A549 (cell line): ENCODE measurements around the gene TTC7B. TPM values are rescaled to one million over a fixed set of nuclear protein-coding genes. Genes with fewer than 3 reads are reported as not detected.

Experiments
- ATAC-seq, 2 experiments: fragments of 200-7000 bp in 1 of 2; fragments of >200 bp in 1 of 2; cut with Nextera tagmentation in 1 of 2; cut with Tn5 transposase in 1 of 2; 3 replicates each; pipeline versions ENCODE4 v1.8.0 to v1.9.1; 2018 to 2020; ENCODE audit warnings: mild to moderate bottlenecking in 1 of 2, moderate library complexity in 1 of 2
- CTCF ChIA-PET: fragments of 300-600 bp; sonication (Branson Sonifier 250); formaldehyde crosslinking; extraction: SDS; loops from one replicate; lab custom pipeline; 2021; ENCODE audit warnings: antibody characterized with exemption, inconsistent platforms; lab: Yijun Ruan, JAX
- POLR2A ChIA-PET: fragments of 350-600 bp; formaldehyde crosslinking; extraction: SDS; loops from one replicate; lab custom pipeline; 2021; ENCODE audit warnings: antibody characterized with exemption, inconsistent platforms; lab: Yijun Ruan, JAX
- DNase-seq, 2 experiments: peaks; one replicate each; pipeline versions ENCODE4 v3.0.0 to v3.0.0-alpha.2; 2011 to 2016; ENCODE audit warnings: low read depth in 1 of 2, low spot score in 1 of 2
- FAIRE-seq: peaks from 2 replicates; lab custom pipeline; 2011; peaks lifted over from hg19 to GRCh38; lab: Jason Lieb, UNC
- H3K27ac ChIP-seq, 2 experiments: fragments of >200 bp; sonication (Bioruptor Twin); formaldehyde crosslinking; 3 replicates each; pipeline ENCODE4 v1.5.1; 2016 to 2017
- H3K4me1 ChIP-seq: fragments of >200 bp; sonication (Bioruptor Twin); formaldehyde crosslinking; 3 replicates; pipeline ENCODE4 v1.6.1; 2016
- H3K4me2 ChIP-seq: fragments of >200 bp; sonication (Bioruptor Twin); formaldehyde crosslinking; 3 replicates; pipeline ENCODE4 v1.6.1; 2016
- H3K4me3 ChIP-seq: fragments of >200 bp; sonication (Bioruptor Twin); formaldehyde crosslinking; 3 replicates; pipeline ENCODE4 v1.5.1; 2016
- H3K9me3 ChIP-seq: fragments of >200 bp; sonication (Bioruptor Twin); formaldehyde crosslinking; 3 replicates; pipeline ENCODE4 v1.6.1; 2016
- CHD2 ChIP-seq: fragments of 150-350 bp; IDR thresholded peaks from 2 replicates; pipeline ENCODE4 v1.6.1; 2014; ENCODE audit warnings: low read length; ENCODE audit not compliant: partially characterized antibody
- CHD4 ChIP-seq: fragments of 200-600 bp; sonication (generic); IDR thresholded peaks from 2 replicates; pipeline ENCODE4 v1.6.1; 2016; ENCODE audit warnings: antibody characterized with exemption, mild to moderate bottlenecking, borderline replicate concordance
- EHMT2 ChIP-seq: fragments of 200-600 bp; sonication (generic); IDR thresholded peaks from 2 replicates; pipeline ENCODE4 v1.6.1; 2016; ENCODE audit warnings: antibody characterized with exemption, low read depth, mild to moderate bottlenecking, moderate library complexity
- FOSB ChIP-seq: fragments of 250-450 bp; sonication (Bioruptor Pico); IDR thresholded peaks from 2 replicates; pipeline ENCODE4 v1.5.0; 2020; ENCODE audit warnings: mild to moderate bottlenecking, moderate library complexity
- HDAC2 ChIP-seq: fragments of 200-600 bp; sonication (generic); IDR thresholded peaks from 2 replicates; pipeline ENCODE4 v1.6.1; 2016
- HOXA7 ChIP-seq: fragments of 250-450 bp; sonication (Bioruptor Pico); IDR thresholded peaks from 2 replicates; pipeline ENCODE4 v1.5.0; 2020; ENCODE audit warnings: mild to moderate bottlenecking, moderate library complexity
- JUNB ChIP-seq: fragments of >200 bp; sonication (Bioruptor Twin); formaldehyde crosslinking; IDR thresholded peaks from 2 replicates; pipeline ENCODE4 v1.6.1; 2016
- KDM5A ChIP-seq: fragments of 200-600 bp; sonication (generic); IDR thresholded peaks from 2 replicates; pipeline ENCODE4 v1.6.1; 2016; ENCODE audit warnings: antibody characterized with exemption, mild to moderate bottlenecking
- MAFK ChIP-seq: fragments of 450-650 bp; IDR thresholded peaks from 2 replicates; pipeline ENCODE4 v1.6.1; 2014; ENCODE audit not compliant: partially characterized antibody
- MYC ChIP-seq: IDR thresholded peaks from 2 replicates; pipeline ENCODE4 v1.6.1; 2012; ENCODE audit warnings: mild to moderate bottlenecking, inconsistent platforms, low read length, improper control_type of control experiment, borderline replicate concordance
- PBX3 ChIP-seq: IDR thresholded peaks from 2 replicates; pipeline ENCODE4 v1.6.1; 2012
- POLR2AphosphoS2 ChIP-seq: conservative IDR thresholded peaks from 2 replicates; pipeline ENCODE4 v1.6.1; 2012; ENCODE audit warnings: low read length, improper control_type of control experiment, inconsistent platforms
- RAD21 ChIP-seq, 2 experiments: fragments of >200 bp in 1 of 2; sonication (Bioruptor Twin) in 1 of 2; formaldehyde crosslinking in 1 of 2; IDR thresholded peaks in 1 of 2; conservative IDR thresholded peaks in 1 of 2; 2 replicates in 1 of 2; 3 replicates in 1 of 2; pipeline ENCODE4 v1.6.1; 2012 to 2018; ENCODE audit warnings: inconsistent platforms in 1 of 2
- RCOR1 ChIP-seq: fragments of 150-350 bp; IDR thresholded peaks from 2 replicates; pipeline ENCODE4 v1.6.1; 2014; ENCODE audit warnings: antibody characterized with exemption, low read length, low read depth
- TFCP2L1 ChIP-seq: fragments of 250-450 bp; sonication (Bioruptor Pico); IDR thresholded peaks from 2 replicates; pipeline ENCODE4 v1.5.0; 2021; ENCODE audit warnings: mild to moderate bottlenecking
- WGBS: methylation state at CpG from one replicate; pipeline ENCODE4 v1.1.6; 2017; ENCODE audit errors: missing lambda C conversion rate; 5-methylcytosine and 5-hydroxymethylcytosine counted together
- polyA plus RNA-seq, 4 experiments: library from polyadenylated mRNA; depleted of rRNA in 3 of 4; stranded (reverse); fragments of >200 nt; fragmentation: RNase III in 1 of 4; extraction: RNeasy Plus Mini Kit Qiagen cat#74134 plus additional on column Dnase treatment in 1 of 4; gene quantifications; 2 replicates in 3 of 4; 3 replicates in 1 of 4; pipeline ENCODE4 v1.2.3, GENCODE V29; 2011 to 2017
- TF ChIP-seq, protein P1 (sequence below): fragments of 250-450 bp; sonication (Bioruptor Pico); IDR thresholded peaks from 2 replicates; pipeline ENCODE4 v1.5.0; 2020; ENCODE audit warnings: low read depth, mild to moderate bottlenecking, moderate library complexity
- TF ChIP-seq, protein P2 (sequence below): IDR thresholded peaks from 2 replicates; pipeline ENCODE4 v1.6.1; 2012; ENCODE audit warnings: low read depth, borderline replicate concordance
- TF ChIP-seq, protein P3 (sequence below): fragments of >200 bp; sonication (Bioruptor Twin); formaldehyde crosslinking; IDR thresholded peaks from 3 replicates; pipeline ENCODE4 v1.6.1; 2016
- TF ChIP-seq, protein P4 (sequence below): fragments of >200 bp; sonication (Bioruptor Twin); formaldehyde crosslinking; IDR thresholded peaks from 2 replicates; pipeline ENCODE4 v1.6.1; 2016

The TTC7B gene
- polyA plus RNA-seq, 2 of the 4 experiments (the other 2 are of a cell fraction): 16.6 to 28.0 TPM

GRCh38 chr14:90663680-90664079 is 152.6 kb downstream of the TTC7B start:
- FAIRE-seq (no peak), DNase-seq (no peak), ATAC-seq (no peak)
- H3K27ac ChIP-seq: no peak overlapping the region
- H3K9me3 ChIP-seq: no peaks in the 10 kb centered on the region
- 100% methylated on average over 5 of the region's 5 CpGs for WGBS
- ChIA-PET CTCF (interaction anchor here (3.4 kb wide), 1 partner anchor 34 kb away, joined by 12 read pairs; no protein-coding TSS in a partner anchor), POLR2A (no interaction called here)
- no peak for TF ChIP-seq CHD4
- H3K4me1 ChIP-seq: no peaks in the 10 kb centered on the region
- H3K4me2 ChIP-seq: no peak overlapping the region
- H3K4me3 ChIP-seq: no peak overlapping the region

DNA sequence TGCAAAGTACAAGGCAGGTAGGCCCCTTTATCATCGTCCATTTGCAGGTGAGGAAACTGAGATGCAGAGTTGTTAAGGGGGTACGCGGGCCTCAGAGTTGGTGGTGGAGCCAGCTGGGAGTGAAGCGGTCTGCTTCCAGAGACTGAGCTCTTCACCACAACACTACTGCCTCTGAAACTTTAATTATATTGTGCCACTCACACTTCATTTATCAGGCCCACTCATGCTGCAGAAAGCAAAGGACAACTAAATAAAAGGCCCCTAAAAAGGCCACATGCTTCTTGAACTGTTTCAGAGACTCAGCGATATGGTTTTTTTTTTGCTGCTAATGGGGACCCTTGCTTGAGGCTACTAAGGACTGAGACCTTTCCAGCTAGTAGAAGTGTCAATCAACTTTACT is 153.1 kb downstream of the TTC7B start:
- Histone ChIP-seq H3K4me1 (no peaks in the 10 kb centered on the region), H3K27ac (no peak overlapping the region), H3K4me3 (no peak overlapping the region), H3K9me3 (no peaks in the 10 kb centered on the region), H3K4me2 (no peak overlapping the region)
- FAIRE-seq: no peak
- no peak for DNase-seq
- ChIA-PET CTCF (interaction anchor here (3.4 kb wide), 1 partner anchor 34 kb away, joined by 12 read pairs; no protein-coding TSS in a partner anchor), POLR2A (no interaction called here)
- no peak for ATAC-seq
- TF ChIP-seq, protein P1, sequence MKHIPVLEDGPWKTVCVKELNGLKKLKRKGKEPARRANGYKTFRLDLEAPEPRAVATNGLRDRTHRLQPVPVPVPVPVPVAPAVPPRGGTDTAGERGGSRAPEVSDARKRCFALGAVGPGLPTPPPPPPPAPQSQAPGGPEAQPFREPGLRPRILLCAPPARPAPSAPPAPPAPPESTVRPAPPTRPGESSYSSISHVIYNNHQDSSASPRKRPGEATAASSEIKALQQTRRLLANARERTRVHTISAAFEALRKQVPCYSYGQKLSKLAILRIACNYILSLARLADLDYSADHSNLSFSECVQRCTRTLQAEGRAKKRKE (CRISPR knock-in tag): no peak
- no peak for TF ChIP-seq HOXA7 (CRISPR knock-in tag)
- TF ChIP-seq POLR2AphosphoS2: no peak
- TF ChIP-seq, protein P2, sequence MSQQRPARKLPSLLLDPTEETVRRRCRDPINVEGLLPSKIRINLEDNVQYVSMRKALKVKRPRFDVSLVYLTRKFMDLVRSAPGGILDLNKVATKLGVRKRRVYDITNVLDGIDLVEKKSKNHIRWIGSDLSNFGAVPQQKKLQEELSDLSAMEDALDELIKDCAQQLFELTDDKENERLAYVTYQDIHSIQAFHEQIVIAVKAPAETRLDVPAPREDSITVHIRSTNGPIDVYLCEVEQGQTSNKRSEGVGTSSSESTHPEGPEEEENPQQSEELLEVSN: no peak
- no peak for TF ChIP-seq MYC
- TF ChIP-seq CHD2: no peak
- no peak for TF ChIP-seq CHD4
- TF ChIP-seq, protein P3, sequence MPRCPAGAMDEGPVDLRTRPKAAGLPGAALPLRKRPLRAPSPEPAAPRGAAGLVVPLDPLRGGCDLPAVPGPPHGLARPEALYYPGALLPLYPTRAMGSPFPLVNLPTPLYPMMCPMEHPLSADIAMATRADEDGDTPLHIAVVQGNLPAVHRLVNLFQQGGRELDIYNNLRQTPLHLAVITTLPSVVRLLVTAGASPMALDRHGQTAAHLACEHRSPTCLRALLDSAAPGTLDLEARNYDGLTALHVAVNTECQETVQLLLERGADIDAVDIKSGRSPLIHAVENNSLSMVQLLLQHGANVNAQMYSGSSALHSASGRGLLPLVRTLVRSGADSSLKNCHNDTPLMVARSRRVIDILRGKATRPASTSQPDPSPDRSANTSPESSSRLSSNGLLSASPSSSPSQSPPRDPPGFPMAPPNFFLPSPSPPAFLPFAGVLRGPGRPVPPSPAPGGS: no peak
- 95% methylated on average over 5 of the region's 5 CpGs for WGBS

GRCh38 chr14:90661866-90662265 is 154.4 kb downstream of the TTC7B start:
- FAIRE-seq (no peak), ATAC-seq (no peak), DNase-seq (no peak)
- ChIA-PET CTCF (interaction anchor here (1.5 kb wide), 1 partner anchor 14 kb away, joined by 5 read pairs; no protein-coding TSS in a partner anchor), POLR2A (no interaction called here)
- 75% methylated on average over 7 of the region's 7 CpGs for WGBS
- H3K4me3 ChIP-seq: no peak overlapping the region
- no peak overlapping the region for H3K4me2 ChIP-seq
- H3K4me1 ChIP-seq: no peaks in the 10 kb centered on the region
- H3K9me3 ChIP-seq: no peaks in the 10 kb centered on the region
- H3K27ac ChIP-seq: no peak overlapping the region
- TF ChIP-seq TFCP2L1 (CRISPR knock-in tag) (no peak), EHMT2 (no peak), RCOR1 (no peak), KDM5A (no peak), PBX3 (no peak), HDAC2 (no peak), CHD2 (no peak), MYC (no peak), MAFK (no peak), JUNB (no peak), FOSB (no peak), RAD21 (conservative IDR thresholded peaks at IDR 0.05 in 1 of 2, IDR thresholded peaks at IDR 0.05 in 1 of 2) (no peak)
- TF ChIP-seq, protein P4, sequence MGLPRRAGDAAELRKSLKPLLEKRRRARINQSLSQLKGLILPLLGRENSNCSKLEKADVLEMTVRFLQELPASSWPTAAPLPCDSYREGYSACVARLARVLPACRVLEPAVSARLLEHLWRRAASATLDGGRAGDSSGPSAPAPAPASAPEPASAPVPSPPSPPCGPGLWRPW: no peak
